ENCODE results near the gene HADH. TPM values are rescaled to one million over a fixed set of nuclear protein-coding genes. Genes with fewer than 3 reads are reported as not detected.

The HADH gene
- total RNA-seq, 2 experiments from 2014 or later = 31.2 to 78.7 TPM

- no peaks in the 10 kb centered on the region for H4K20me1 ChIP-seq (ENCODE audit: insufficient read depth, low read length)
- H3K36me3 ChIP-seq (ENCODE audit: insufficient read depth, low read length) = peaks cover 86% of the 10 kb centered on the region
- ChIA-PET POLR2A (interaction anchor here (0.6 to 13.4 kb wide), 5 partner anchors 10 to 543 kb away, joined by 3 to 205 read pairs (median 4); partner anchors contain the start of gene LEF1), CTCF (ENCODE audit: unreplicated experiment) (interaction anchor here (1.1 to 2.7 kb wide), 3 partner anchors 10 to 131 kb away, joined by 4 to 12 read pairs (median 6); no protein-coding TSS in a partner anchor)
- TF ChIP-seq, protein P1, sequence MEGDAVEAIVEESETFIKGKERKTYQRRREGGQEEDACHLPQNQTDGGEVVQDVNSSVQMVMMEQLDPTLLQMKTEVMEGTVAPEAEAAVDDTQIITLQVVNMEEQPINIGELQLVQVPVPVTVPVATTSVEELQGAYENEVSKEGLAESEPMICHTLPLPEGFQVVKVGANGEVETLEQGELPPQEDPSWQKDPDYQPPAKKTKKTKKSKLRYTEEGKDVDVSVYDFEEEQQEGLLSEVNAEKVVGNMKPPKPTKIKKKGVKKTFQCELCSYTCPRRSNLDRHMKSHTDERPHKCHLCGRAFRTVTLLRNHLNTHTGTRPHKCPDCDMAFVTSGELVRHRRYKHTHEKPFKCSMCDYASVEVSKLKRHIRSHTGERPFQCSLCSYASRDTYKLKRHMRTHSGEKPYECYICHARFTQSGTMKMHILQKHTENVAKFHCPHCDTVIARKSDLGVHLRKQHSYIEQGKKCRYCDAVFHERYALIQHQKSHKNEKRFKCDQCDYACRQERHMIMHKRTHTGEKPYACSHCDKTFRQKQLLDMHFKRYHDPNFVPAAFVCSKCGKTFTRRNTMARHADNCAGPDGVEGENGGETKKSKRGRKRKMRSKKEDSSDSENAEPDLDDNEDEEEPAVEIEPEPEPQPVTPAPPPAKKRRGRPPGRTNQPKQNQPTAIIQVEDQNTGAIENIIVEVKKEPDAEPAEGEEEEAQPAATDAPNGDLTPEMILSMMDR (conservative IDR thresholded peaks at IDR 0.05; ENCODE audit: low read length) = no peak
- no peak for TF ChIP-seq EZH2phosphoT487 (IDR thresholded peaks at IDR 0.05; ENCODE audit: borderline replicate concordance, low read depth, low read length)
- H3K9me3 ChIP-seq (ENCODE audit: low read length) = peaks cover 10% of the 10 kb centered on the region; the same call in 1 of the 2 replicates
- H3K9me2 ChIP-seq (ENCODE audit: insufficient read depth, low read length) = no peaks in the 10 kb centered on the region
- no peak overlapping the region for H2AFZ ChIP-seq (ENCODE audit: low read length)
- peak overlapping the region; percentile 20 for H3K27ac ChIP-seq (ENCODE audit: low read depth, low read length, poor library complexity, severe bottlenecking)
- DNase-seq (ENCODE audit: low spot score) = peak; percentile 43
- BruUV-seq (replicated peaks) = no TSS peak
- peak overlapping the region; percentile 12; the same call in 1 of the 2 replicates for H3K4me2 ChIP-seq (ENCODE audit: low read length)
- intact Hi-C loops (cut with micrococcal nuclease; ENCODE audit: unreplicated experiment) = no loop called here
- H3K4me1 ChIP-seq (ENCODE audit: insufficient read depth, low read length, poor library complexity, severe bottlenecking) = peaks cover 58% of the 10 kb centered on the region
- H3K79me2 ChIP-seq (ENCODE audit: insufficient read depth, low read depth, low read length) = peaks cover 10% of the 10 kb centered on the region; the same call in 1 of the 2 replicates
- no peak overlapping the region for H3K4me3 ChIP-seq (ENCODE audit: low read depth, low read length, poor library complexity, severe bottlenecking)
Observed at GRCh38 chr4:108029016-108029720, 39.5 kb downstream of the HADH start.

GRCh38 chr4:108029731-108030130 lies 40.0 kb downstream of the HADH start:
- no peak for DNase-seq (ENCODE audit: low spot score)
- peaks cover 82% of the 10 kb centered on the region for H3K36me3 ChIP-seq (ENCODE audit: insufficient read depth, low read length)
- TF ChIP-seq, protein P1 (conservative IDR thresholded peaks at IDR 0.05; ENCODE audit: low read length) = no peak
- TF ChIP-seq EZH2phosphoT487 (IDR thresholded peaks at IDR 0.05; ENCODE audit: borderline replicate concordance, low read depth, low read length) = no peak
- intact Hi-C loops (cut with micrococcal nuclease; ENCODE audit: unreplicated experiment) = loop anchor here (1.0 to 5.0 kb wide), 4 partner anchors 89 to 543 kb away; no protein-coding TSS in a partner anchor
- H3K27ac ChIP-seq (ENCODE audit: low read depth, low read length, poor library complexity, severe bottlenecking) = peak overlapping the region; percentile 62
- ChIA-PET POLR2A (interaction anchor here (0.6 to 13.4 kb wide), 5 partner anchors 11 to 542 kb away, joined by 3 to 205 read pairs (median 4); partner anchors contain the start of gene LEF1), CTCF (ENCODE audit: unreplicated experiment) (interaction anchor here (0.6 to 2.7 kb wide), 7 partner anchors 10 to 215 kb away, joined by 3 to 12 read pairs (median 3); no protein-coding TSS in a partner anchor)
- H2AFZ ChIP-seq (ENCODE audit: low read length) = no peak overlapping the region
- peak overlapping the region; percentile 33; the same call in 1 of the 2 replicates for H3K4me2 ChIP-seq (ENCODE audit: low read length)
- H3K4me3 ChIP-seq (ENCODE audit: low read depth, low read length, poor library complexity, severe bottlenecking) = no peak overlapping the region
- peaks cover 10% of the 10 kb centered on the region; the same call in 1 of the 2 replicates for H3K9me3 ChIP-seq (ENCODE audit: low read length)
- no TSS peak for BruUV-seq (replicated peaks)
- no peaks in the 10 kb centered on the region for H4K20me1 ChIP-seq (ENCODE audit: insufficient read depth, low read length)
- H3K79me2 ChIP-seq (ENCODE audit: insufficient read depth, low read depth, low read length) = peaks cover 11% of the 10 kb centered on the region; the same call in 1 of the 2 replicates
- peaks cover 63% of the 10 kb centered on the region for H3K4me1 ChIP-seq (ENCODE audit: insufficient read depth, low read length, poor library complexity, severe bottlenecking)
- H3K9me2 ChIP-seq (ENCODE audit: insufficient read depth, low read length) = no peaks in the 10 kb centered on the region
